ENCODE measurements around the gene UTP14C. TPM values are rescaled to one million over a fixed set of nuclear protein-coding genes. Genes with fewer than 3 reads are reported as not detected.
"Not testable (repeated sequence)": the region's sequence is repeated elsewhere in the genome, so short reads cannot be mapped to it uniquely, and the experiment has no call there.

Gene UTP14C
- total RNA-seq, 1 donor from 2014 or later = 4.0 TPM

- DNase-seq (ENCODE audit: low spot score in 2 of 2) = no peak
- no peak for TF ChIP-seq CTCF (IDR thresholded peaks at IDR 0.05)
- Histone ChIP-seq H3K27ac (no peak overlapping the region), H3K27me3 (no peaks in the 10 kb centered on the region), H3K4me1 (no peaks in the 10 kb centered on the region), H3K9me3 (peaks cover 0 to 14% of the 10 kb centered on the region in 2 donors), H3K4me3 (no peak overlapping the region), H3K36me3 (no peaks in the 10 kb centered on the region)
- intact Hi-C loops (cut with DNase I) = no loop called here
Observed at GRCh38 chr13:52053460-52053859, 29.0 kb downstream of the UTP14C start.

- H3K9me3 ChIP-seq; DNase-seq (ENCODE audit: low spot score in 2 of 2); H3K36me3 ChIP-seq; H3K27me3 ChIP-seq; H3K4me3 ChIP-seq; intact Hi-C loops (cut with DNase I); H3K4me1 ChIP-seq; H3K27ac ChIP-seq: not testable (repeated sequence)
Observed at GRCh38 chr13:52061064-52061463, 36.6 kb downstream of the UTP14C start.

- H3K27ac ChIP-seq = no peak overlapping the region
- intact Hi-C loops (cut with DNase I) = no loop called here
- no peak for TF ChIP-seq CTCF (IDR thresholded peaks at IDR 0.05)
Observed at GRCh38 chr13:52061587-52061986, 37.1 kb downstream of the UTP14C start.

GRCh38 chr13:52067237-52067636 is 42.7 kb downstream of the UTP14C start:
- Histone ChIP-seq H3K27me3 (no peaks in the 10 kb centered on the region), H3K36me3 (no peaks in the 10 kb centered on the region), H3K9me3 (peaks cover 16 to 30% of the 10 kb centered on the region in 2 donors), H3K27ac (no peak overlapping the region), H3K4me1 (no peaks in the 10 kb centered on the region), H3K4me3 (no peak overlapping the region)
- no peak for DNase-seq (ENCODE audit: low spot score in 2 of 2)
- TF ChIP-seq CTCF (IDR thresholded peaks at IDR 0.05) = no peak
- intact Hi-C loops (cut with DNase I) = no loop called here

More at GRCh38 chr13:52061587-52061986, 37.1 kb downstream of the UTP14C start:
- no peak for DNase-seq (ENCODE audit: low spot score in 2 of 2)
- Histone ChIP-seq H3K36me3 (no peaks in the 10 kb centered on the region), H3K4me3 (no peak overlapping the region), H3K27me3 (no peaks in the 10 kb centered on the region), H3K4me1 (peaks cover 0 to 6% of the 10 kb centered on the region in 2 donors), H3K9me3 (peaks cover 0 to 11% of the 10 kb centered on the region in 2 donors)

GRCh38 chr13:52070929-52071523 is 46.5 kb downstream of the UTP14C start:
- intact Hi-C loops (cut with DNase I) = no loop called here
- no peaks in the 10 kb centered on the region for H3K36me3 ChIP-seq
- H3K9me3 ChIP-seq = peaks cover 16 to 24% of the 10 kb centered on the region in 2 donors
- H3K27ac ChIP-seq = no peak overlapping the region
- no peak for TF ChIP-seq CTCF (IDR thresholded peaks at IDR 0.05)
- no peak for DNase-seq (ENCODE audit: low spot score in 2 of 2)
- H3K4me3 ChIP-seq = no peak overlapping the region
- no peaks in the 10 kb centered on the region for H3K27me3 ChIP-seq
- H3K4me1 ChIP-seq = no peaks in the 10 kb centered on the region

Other genes with a start within 250 kb of the UTP14C start
- 7.9 TPM for gene DHRS12, start 220.5 kb upstream of the UTP14C start, total RNA-seq
- gene TMEM272, start 179.5 kb upstream of the UTP14C start, total RNA-seq = not detected
- not detected for gene CCDC70, start 162.7 kb upstream of the UTP14C start, total RNA-seq
- gene ATP7B, start 13.2 kb upstream of the UTP14C start, total RNA-seq = 37.7 TPM
- gene ALG11, start 12.3 kb upstream of the UTP14C start, total RNA-seq = 13.6 TPM
- not detected for gene NEK5, start 104.4 kb downstream of the UTP14C start, total RNA-seq
- gene NEK3, start 134.9 kb downstream of the UTP14C start, total RNA-seq = 4.7 TPM